Endothelial cell (in vitro differentiated cells): ENCODE results near the gene TMEM272. TPM values are rescaled to one million over a fixed set of nuclear protein-coding genes. Genes with fewer than 3 reads are reported as not detected.

Experiments
- DNase-seq: peaks from one replicate; pipeline ENCODE4 v3.0.0; 2021; ENCODE audit warnings: low spot score
- H3K27ac Mint-ChIP-seq: one replicate; pipeline ENCODE4 v1.8.0; 2021; ENCODE audit warnings: mixed read lengths, inconsistent platforms; ENCODE audit not compliant: unreplicated experiment
- H3K27me3 Mint-ChIP-seq: one replicate; pipeline ENCODE4 v1.8.0; 2021; ENCODE audit warnings: mild to moderate bottlenecking, moderate library complexity, mixed read lengths, inconsistent platforms; ENCODE audit not compliant: unreplicated experiment
- H3K36me3 Mint-ChIP-seq: one replicate; pipeline ENCODE4 v1.8.0; 2021; ENCODE audit warnings: mild to moderate bottlenecking, low read depth, mixed read lengths, inconsistent platforms; ENCODE audit not compliant: unreplicated experiment
- H3K4me1 Mint-ChIP-seq: one replicate; pipeline ENCODE4 v1.8.0; 2021; ENCODE audit warnings: mild to moderate bottlenecking, mixed read lengths, inconsistent platforms; ENCODE audit not compliant: unreplicated experiment
- H3K4me3 Mint-ChIP-seq: one replicate; pipeline ENCODE4 v1.8.0; 2021; ENCODE audit warnings: mild to moderate bottlenecking, mixed read lengths, inconsistent platforms; ENCODE audit not compliant: unreplicated experiment
- H3K9me3 Mint-ChIP-seq: one replicate; pipeline ENCODE4 v1.8.0; 2021; ENCODE audit warnings: mixed read lengths, inconsistent platforms; ENCODE audit not compliant: unreplicated experiment
- total RNA-seq: library from RNA; stranded (reverse); fragmentation: NEBNext Ultra II Directional; extraction: Animal tissue kit (Norgen Biotek cat#: 25700); gene quantifications from one replicate; pipeline ENCODE4 v1.2.1, GENCODE V29; 2021; ENCODE audit not compliant: unreplicated experiment
- TF ChIP-seq, protein P1 (sequence below): fragments of 200-600 bp; sonication (generic); IDR thresholded peaks from one replicate; pipeline ENCODE4 v1.5.0; 2021; ENCODE audit warnings: antibody characterized with exemption; ENCODE audit not compliant: unreplicated experiment

The TMEM272 gene
- total RNA-seq, 1 donor from 2014 or later: 0.15 TPM

DNA sequence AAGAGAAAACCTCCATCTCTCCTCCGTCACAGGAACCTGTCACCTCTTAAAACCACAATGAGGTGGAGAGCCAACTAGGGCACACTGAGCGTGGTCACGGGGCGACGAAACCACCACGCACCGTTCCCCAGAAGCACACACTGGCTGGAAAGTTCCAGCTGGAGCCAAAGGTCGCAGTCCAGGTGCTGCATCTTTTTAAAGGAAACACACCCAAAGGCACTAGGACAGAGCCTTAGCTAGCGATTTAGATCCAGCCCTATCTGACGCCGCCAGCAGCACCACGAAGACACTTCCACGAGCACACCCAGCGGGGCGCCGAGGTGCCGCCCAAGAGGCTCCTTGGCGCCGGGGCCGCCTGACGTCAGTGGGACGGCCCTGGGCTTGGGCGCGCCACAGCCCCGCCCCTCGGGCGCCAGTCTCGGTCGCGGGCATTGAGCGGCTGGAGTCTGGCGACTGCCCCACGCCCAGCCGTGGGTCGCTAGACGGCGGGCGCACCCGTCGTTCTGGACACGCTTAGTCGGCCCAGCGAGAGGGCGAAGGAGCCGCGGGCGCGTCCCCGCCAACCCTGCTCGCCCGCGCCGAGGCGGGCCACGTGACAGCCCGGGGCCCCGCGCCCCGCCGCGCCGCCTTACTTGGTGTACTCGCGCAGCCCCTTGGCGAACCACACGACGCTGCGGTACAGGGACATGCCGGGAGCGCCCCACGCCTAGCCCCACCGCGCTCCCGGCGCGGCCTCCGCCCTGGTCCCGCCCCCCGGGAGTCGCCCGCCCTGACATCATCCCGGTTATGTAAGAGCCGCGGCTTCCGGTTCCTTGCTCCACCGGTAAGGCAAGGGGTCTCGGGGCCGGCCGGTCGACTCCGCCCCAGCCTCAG, 41.3 kb downstream of the TMEM272 start, which contains the start of gene DHRS12:
Gene DHRS12, minus strand, starts transcription at position 742 of the 873 bp plus-strand sequence. CDS start 4,504 bp downstream, outside the sequence.
- peak; percentile 74 for DNase-seq
- H3K27me3 Mint-ChIP-seq: peaks cover 8% of the 10 kb centered on the region
- H3K4me3 Mint-ChIP-seq: peak within 1 kb of the TSS; percentile 91
- peaks cover 59% of the 10 kb centered on the region for H3K4me1 Mint-ChIP-seq
- no peaks in the 10 kb centered on the region for H3K9me3 Mint-ChIP-seq
- H3K36me3 Mint-ChIP-seq: peaks cover 5% of the 10 kb centered on the region
- TF ChIP-seq, protein P1, sequence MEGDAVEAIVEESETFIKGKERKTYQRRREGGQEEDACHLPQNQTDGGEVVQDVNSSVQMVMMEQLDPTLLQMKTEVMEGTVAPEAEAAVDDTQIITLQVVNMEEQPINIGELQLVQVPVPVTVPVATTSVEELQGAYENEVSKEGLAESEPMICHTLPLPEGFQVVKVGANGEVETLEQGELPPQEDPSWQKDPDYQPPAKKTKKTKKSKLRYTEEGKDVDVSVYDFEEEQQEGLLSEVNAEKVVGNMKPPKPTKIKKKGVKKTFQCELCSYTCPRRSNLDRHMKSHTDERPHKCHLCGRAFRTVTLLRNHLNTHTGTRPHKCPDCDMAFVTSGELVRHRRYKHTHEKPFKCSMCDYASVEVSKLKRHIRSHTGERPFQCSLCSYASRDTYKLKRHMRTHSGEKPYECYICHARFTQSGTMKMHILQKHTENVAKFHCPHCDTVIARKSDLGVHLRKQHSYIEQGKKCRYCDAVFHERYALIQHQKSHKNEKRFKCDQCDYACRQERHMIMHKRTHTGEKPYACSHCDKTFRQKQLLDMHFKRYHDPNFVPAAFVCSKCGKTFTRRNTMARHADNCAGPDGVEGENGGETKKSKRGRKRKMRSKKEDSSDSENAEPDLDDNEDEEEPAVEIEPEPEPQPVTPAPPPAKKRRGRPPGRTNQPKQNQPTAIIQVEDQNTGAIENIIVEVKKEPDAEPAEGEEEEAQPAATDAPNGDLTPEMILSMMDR: no peak
- peak within 1 kb of the TSS; percentile 93 for H3K27ac Mint-ChIP-seq

- Mint-ChIP-seq H3K9me3 (no peaks in the 10 kb centered on the region), H3K27me3 (peaks cover 8% of the 10 kb centered on the region), H3K27ac (peak overlapping the region; percentile 93), H3K4me3 (peak overlapping the region; percentile 91), H3K4me1 (peaks cover 62% of the 10 kb centered on the region), H3K36me3 (peaks cover 9% of the 10 kb centered on the region)
- DNase-seq: no peak
- TF ChIP-seq, protein P1: no peak
These were observed 42.2 kb downstream of the TMEM272 start for GRCh38 chr13:51802631-51803418.

- Mint-ChIP-seq H3K27ac (peak overlapping the region; percentile 85), H3K4me1 (peaks cover 58% of the 10 kb centered on the region), H3K36me3 (peaks cover 9% of the 10 kb centered on the region), H3K9me3 (no peaks in the 10 kb centered on the region), H3K4me3 (peak overlapping the region; percentile 42), H3K27me3 (peaks cover 8% of the 10 kb centered on the region)
- TF ChIP-seq, protein P1: no peak
- no peak for DNase-seq
These were observed 43.3 kb downstream of the TMEM272 start for GRCh38 chr13:51801631-51802099.

DNA sequence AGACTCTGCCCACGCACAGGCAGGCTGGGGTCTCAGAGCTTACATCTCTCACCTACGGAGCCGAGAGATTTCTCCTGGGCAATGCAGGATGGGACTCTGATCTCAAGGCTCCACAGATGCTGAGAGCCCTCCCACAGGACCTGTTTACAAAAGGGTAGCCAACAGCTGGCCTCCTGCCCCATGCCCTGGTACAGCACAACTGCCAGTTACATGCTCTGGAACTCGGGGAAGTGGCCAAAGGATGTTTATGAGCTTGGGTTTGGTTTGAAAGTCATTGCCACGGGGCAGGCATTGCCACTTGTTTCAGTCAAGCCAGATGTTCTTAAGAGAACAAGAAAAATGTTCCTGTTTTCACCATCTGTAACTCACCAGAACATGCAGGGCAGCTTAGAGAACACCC, 44.5 kb downstream of the TMEM272 start:
- TF ChIP-seq, protein P1: no peak
- Mint-ChIP-seq H3K27ac (no peak overlapping the region), H3K36me3 (peaks cover 9% of the 10 kb centered on the region), H3K27me3 (peaks cover 7% of the 10 kb centered on the region), H3K9me3 (no peaks in the 10 kb centered on the region), H3K4me1 (peaks cover 59% of the 10 kb centered on the region), H3K4me3 (no peak overlapping the region)
- no peak for DNase-seq
